Ovary (tissue), 3 donors: ENCODE measurements around the gene LUZP2.

Experiments used
- CTCF ChIP-seq, 3 donors: fragments of 450-650 bp in 2 of 3; fragments of 200-600 bp in 1 of 3; IDR thresholded peaks; one replicate each; pipeline versions ENCODE4 v1.5.1 to v1.8.0; 2016 to 2022; ENCODE audit warnings: antibody characterized with exemption in 3 of 3, mild to moderate bottlenecking in 1 of 3
- POLR2A ChIP-seq: fragments of 450-650 bp; IDR thresholded peaks from one replicate; pipeline ENCODE4 v1.6.1; 2017; ENCODE audit warnings: antibody characterized with exemption, mild to moderate bottlenecking, moderate library complexity
- donor health status: DM: no; HTN: no; CAD: no.

DNA sequence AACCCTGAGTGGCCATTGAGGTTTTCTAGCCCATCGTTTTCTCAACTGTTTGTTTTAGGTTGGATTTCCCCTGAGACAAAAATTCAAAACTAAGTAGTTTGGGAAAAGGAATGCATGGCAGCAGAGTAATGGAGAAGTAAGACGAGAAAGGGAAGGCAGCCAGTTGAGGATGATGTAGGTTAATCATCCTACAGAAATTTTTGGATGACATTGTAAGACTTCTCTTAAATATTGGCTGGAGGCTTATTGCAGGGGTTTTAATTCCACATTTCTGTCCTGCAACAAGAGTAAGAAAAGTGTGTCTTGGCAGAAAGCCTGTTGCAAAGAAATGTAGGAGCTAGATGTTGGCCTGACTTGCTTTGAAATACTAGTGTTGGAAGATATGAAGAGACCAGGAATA is 308.8 kb downstream of the LUZP2 start:
- TF ChIP-seq CTCF (IDR thresholded peaks at IDR 0.05), result no peak
- TF ChIP-seq POLR2A, result no peak
